OCI-LY1 (cell line): ENCODE data around the gene EYS.

Experiments
- CTCF ChIP-seq: fragments of 200-600 bp; sonication (generic), shearing (Covaris generic); IDR thresholded peaks from 2 replicates; pipeline ENCODE4 v1.5.1; 2017; ENCODE audit warnings: mild to moderate bottlenecking, antibody characterized with exemption, low read length, moderate library complexity, mixed read lengths
- EZH2 ChIP-seq: fragments of 200-600 bp; sonication (generic), shearing (Covaris generic); IDR thresholded peaks from 2 replicates; pipeline ENCODE4 v1.8.0; 2017; ENCODE audit warnings: borderline replicate concordance, mixed run types, mild to moderate bottlenecking, antibody characterized with exemption, low read length, moderate library complexity, mixed read lengths

DNA sequence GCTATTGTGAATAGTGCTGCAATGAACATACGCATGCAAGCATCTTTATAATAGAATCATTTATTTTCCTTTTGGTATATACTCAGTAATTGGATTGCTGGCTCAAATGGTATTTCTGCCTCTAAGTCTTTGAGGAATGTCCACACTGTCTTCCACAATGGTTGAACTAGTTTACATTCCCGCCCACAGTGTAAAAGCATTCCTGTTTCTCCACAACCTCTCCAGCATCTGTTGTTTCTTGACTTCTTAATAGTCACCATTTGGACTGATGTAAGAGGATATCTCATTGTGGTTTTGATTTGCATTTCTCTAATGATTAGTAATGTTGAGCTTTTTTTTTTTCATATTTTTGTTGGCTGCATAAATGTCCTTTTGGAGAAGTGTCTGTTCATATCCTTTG is 1862.7 kb downstream of the EYS start:
- TF ChIP-seq EZH2, result no peak
- no peak for TF ChIP-seq CTCF
